Frontal cortex (tissue), 1 donor: Measurements from ENCODE around the gene STRADA. TPM values are rescaled to one million over a fixed set of nuclear protein-coding genes. Genes with fewer than 3 reads are reported as not detected.

Experiments
- total RNA-seq: library from RNA; depleted of rRNA; stranded (reverse); fragments of >200 nt; gene quantifications from one replicate; pipeline ENCODE4 v1.2.3, GENCODE V29; 2014

STRADA gene
- total RNA-seq, 1 donor from 2014 or later: 19.6 TPM

Other genes with a start within 250 kb of the STRADA start
- not detected for gene KCNH6, start 218.4 kb downstream of the STRADA start, total RNA-seq
- gene DCAF7, start 191.3 kb downstream of the STRADA start, total RNA-seq: 26.1 TPM
- 6.1 TPM for gene TACO1, start 140.9 kb downstream of the STRADA start, total RNA-seq
- 17.1 TPM for gene MAP3K3, start 119.4 kb downstream of the STRADA start, total RNA-seq
- gene LIMD2, start 41.7 kb downstream of the STRADA start, total RNA-seq: 19.2 TPM
- 49.3 TPM for gene CCDC47, start 31.8 kb upstream of the STRADA start, total RNA-seq
- gene DDX42, start 32.4 kb upstream of the STRADA start, total RNA-seq: 64.0 TPM
- 47.3 TPM for gene PSMC5, start 85.6 kb upstream of the STRADA start, total RNA-seq
- gene FTSJ3, start 85.9 kb upstream of the STRADA start, total RNA-seq: 34.6 TPM
- 9.4 TPM for gene SMARCD2, start 100.9 kb upstream of the STRADA start, total RNA-seq
- not detected for gene CSH2, start 131.9 kb upstream of the STRADA start, total RNA-seq
- not detected for gene GH2, start 140.1 kb upstream of the STRADA start, total RNA-seq
- gene CSH1, start 154.8 kb upstream of the STRADA start, total RNA-seq: not detected
- not detected for gene CSHL1, start 169.5 kb upstream of the STRADA start, total RNA-seq
- gene GH1, start 177.0 kb upstream of the STRADA start, total RNA-seq: not detected
- under 0.01 TPM for gene CD79B, start 190.5 kb upstream of the STRADA start, total RNA-seq
- not detected for gene SCN4A, start 231.1 kb upstream of the STRADA start, total RNA-seq